NK-92 (cell line): Measurements from ENCODE around the gene CADPS2.

Experiments
- DNase-seq: peaks from one replicate; lab custom pipeline; 2025; ENCODE audit not compliant: unreplicated experiment; lab: John Stamatoyannopoulos, UW

Gene CADPS2

GRCh38 chr7:122402235-122402634, 484.0 kb downstream of the CADPS2 start:
- no peak for DNase-seq

- DNase-seq = no peak
Observed at GRCh38 chr7:122397381-122397780, 488.9 kb downstream of the CADPS2 start.

GRCh38 chr7:122394512-122394911, 491.7 kb downstream of the CADPS2 start:
- DNase-seq = no peak

GRCh38 chr7:122384528-122384927, 501.7 kb downstream of the CADPS2 start:
- DNase-seq = no peak

- no peak for DNase-seq
Observed at GRCh38 chr7:122383934-122384333, 502.3 kb downstream of the CADPS2 start.

- no peak for DNase-seq
Observed at GRCh38 chr7:122380992-122381391, 505.3 kb downstream of the CADPS2 start.

- no peak for DNase-seq
Observed at GRCh38 chr7:122379491-122379890, 506.8 kb downstream of the CADPS2 start.

- no peak for DNase-seq
Observed at GRCh38 chr7:122369756-122370155, 516.5 kb downstream of the CADPS2 start.

- DNase-seq = no peak
Observed at GRCh38 chr7:122364761-122365280, 521.4 kb downstream of the CADPS2 start.

- no peak for DNase-seq
Observed at GRCh38 chr7:122363144-122363543, 523.1 kb downstream of the CADPS2 start.

- DNase-seq = no peak
Observed at GRCh38 chr7:122362473-122362872, 523.8 kb downstream of the CADPS2 start.

GRCh38 chr7:122354656-122355055, 531.6 kb downstream of the CADPS2 start:
- DNase-seq = no peak

- DNase-seq = no peak
Observed at GRCh38 chr7:122352454-122352853, 533.8 kb downstream of the CADPS2 start.

GRCh38 chr7:122350701-122351100, 535.6 kb downstream of the CADPS2 start:
- DNase-seq = no peak

GRCh38 chr7:122344303-122344620, 542.0 kb downstream of the CADPS2 start:
- no peak for DNase-seq

GRCh38 chr7:122343601-122344302, 542.5 kb downstream of the CADPS2 start:
- DNase-seq = no peak

- no peak for DNase-seq
Observed at GRCh38 chr7:122340427-122340826, 545.8 kb downstream of the CADPS2 start.

GRCh38 chr7:122339145-122339904, 546.9 kb downstream of the CADPS2 start:
- DNase-seq = no peak

GRCh38 chr7:122337011-122337410, 549.2 kb downstream of the CADPS2 start:
- no peak for DNase-seq

- DNase-seq = no peak
Observed at GRCh38 chr7:122329145-122329802, 557.0 kb downstream of the CADPS2 start.

GRCh38 chr7:122327969-122328368, 558.3 kb downstream of the CADPS2 start:
- no peak for DNase-seq
